Lung (tissue), 12 donors: ENCODE data around the gene BRAT1. TPM values are rescaled to one million over a fixed set of nuclear protein-coding genes. Genes with fewer than 3 reads are reported as not detected.

Experiments used
- ATAC-seq: fragments of 200-7000 bp; cut with Tn5 transposase; one replicate; pipeline ENCODE4 v1.9.1; 2020; ENCODE audit warnings: moderate number of reproducible peaks; ENCODE audit not compliant: insufficient read depth, low FRiP score
- DNase-seq, 3 donors: peaks; one replicate each; pipeline ENCODE4 v3.0.0-alpha.2; 2013 to 2017
- H3K27ac ChIP-seq, 2 donors: one replicate each; pipeline ENCODE4 v1.5.1; 2013; ENCODE audit warnings: mild to moderate bottlenecking in 2 of 2, moderate library complexity in 2 of 2, control low read depth in 1 of 2, inconsistent platforms in 1 of 2, low read depth in 1 of 2, low read length in 1 of 2
- H3K27me3 ChIP-seq, 3 donors: one replicate each; pipeline ENCODE4 v1.5.1; 2013; ENCODE audit warnings: low read length in 2 of 3; ENCODE audit not compliant: control insufficient read depth in 3 of 3, insufficient read depth in 3 of 3
- H3K36me3 ChIP-seq, 4 donors: one replicate each; pipeline ENCODE4 v1.5.1; 2013; ENCODE audit warnings: low read length in 4 of 4, mild to moderate bottlenecking in 1 of 4, moderate library complexity in 1 of 4; ENCODE audit not compliant: control insufficient read depth in 4 of 4, insufficient read depth in 4 of 4
- H3K4me1 ChIP-seq, 5 donors: one replicate each; pipeline ENCODE4 v1.5.1; 2013; ENCODE audit warnings: low read length in 5 of 5, mild to moderate bottlenecking in 2 of 5, moderate library complexity in 1 of 5; ENCODE audit not compliant: control insufficient read depth in 5 of 5, insufficient read depth in 5 of 5
- H3K4me3 ChIP-seq: one replicate; pipeline ENCODE4 v1.5.1; 2013; ENCODE audit warnings: mild to moderate bottlenecking, control low read depth, moderate library complexity
- H3K9ac ChIP-seq, 2 donors: one replicate each; pipeline ENCODE4 v1.5.1; 2013; ENCODE audit warnings: low read length in 2 of 2, control low read depth in 1 of 2; ENCODE audit not compliant: insufficient read depth in 1 of 2
- H3K9me3 ChIP-seq, 4 donors: one replicate each; pipeline ENCODE4 v1.5.1; 2013; ENCODE audit warnings: low read length in 3 of 4, mild to moderate bottlenecking in 1 of 4, moderate library complexity in 1 of 4; ENCODE audit not compliant: control insufficient read depth in 4 of 4, insufficient read depth in 3 of 4
- CTCF ChIP-seq: IDR thresholded peaks from 2 replicates; pipeline ENCODE4 v1.5.1; 2012; ENCODE audit warnings: mild to moderate bottlenecking; ENCODE audit errors: control extremely low read depth, extremely low read depth
- WGBS, 2 donors: extraction: QIAGEN DNeasy Blood & Tissue Kit; methylation state at CpG; one replicate each; pipeline ENCODE4 v1.1.7; 2013; 5-methylcytosine and 5-hydroxymethylcytosine counted together
- polyA plus RNA-seq, 2 donors: library from polyadenylated mRNA; stranded (reverse); fragments of 200-250 nt; gene quantifications; one replicate each; pipeline ENCODE4 v1.2.1, GENCODE V29; 2013
- total RNA-seq, 2 donors: library from RNA; depleted of rRNA in 1 of 2; stranded (reverse); fragments of >200 nt in 1 of 2; gene quantifications; one replicate each; pipeline ENCODE4 v1.2.1, GENCODE V29; 2014 to 2021
- donor health status: control.
- donor health status: control.
- donor health status: Bipolar disorder and iron deficiency.
- donor health status: healthy.
- donor health status: DM: yes; HTN: yes; CAD: no.

Gene BRAT1
- total and polyA plus RNA-seq, 4 donors = 23.2 to 30.4 (median 29.1) TPM

- ATAC-seq (no peak), DNase-seq (no peak)
- Histone ChIP-seq H3K9ac (no peak overlapping the region), H3K27me3 (no peaks in the 10 kb centered on the region), H3K4me3 (no peak overlapping the region), H3K9me3 (peaks cover 0 to 4% (median 0%) of the 10 kb centered on the region in 4 donors), H3K4me1 (no peaks in the 10 kb centered on the region), H3K36me3 (peaks cover 2 to 34% (median 14%) of the 10 kb centered on the region in 4 donors), H3K27ac (no peak overlapping the region)
- TF ChIP-seq CTCF = no peak
- 92 to 95% methylated on average over 9 of the region's 9 CpGs for WGBS, 2 donors
Measured at GRCh38 chr7:2587134-2587533, 31.8 kb upstream of the BRAT1 start.

- Histone ChIP-seq H3K9ac (no peak overlapping the region), H3K4me3 (no peak overlapping the region), H3K27me3 (no peaks in the 10 kb centered on the region), H3K4me1 (no peaks in the 10 kb centered on the region), H3K36me3 (peaks cover 2 to 34% (median 14%) of the 10 kb centered on the region in 4 donors), H3K27ac (no peak overlapping the region), H3K9me3 (peaks cover 0 to 4% (median 0%) of the 10 kb centered on the region in 4 donors)
- TF ChIP-seq CTCF = no peak
- DNase-seq = no peak
- 94 to 96% methylated on average over 24 of the region's 24 CpGs for WGBS, 2 donors
- no peak for ATAC-seq
Measured at GRCh38 chr7:2586326-2587020, 31.1 kb upstream of the BRAT1 start.

DNA sequence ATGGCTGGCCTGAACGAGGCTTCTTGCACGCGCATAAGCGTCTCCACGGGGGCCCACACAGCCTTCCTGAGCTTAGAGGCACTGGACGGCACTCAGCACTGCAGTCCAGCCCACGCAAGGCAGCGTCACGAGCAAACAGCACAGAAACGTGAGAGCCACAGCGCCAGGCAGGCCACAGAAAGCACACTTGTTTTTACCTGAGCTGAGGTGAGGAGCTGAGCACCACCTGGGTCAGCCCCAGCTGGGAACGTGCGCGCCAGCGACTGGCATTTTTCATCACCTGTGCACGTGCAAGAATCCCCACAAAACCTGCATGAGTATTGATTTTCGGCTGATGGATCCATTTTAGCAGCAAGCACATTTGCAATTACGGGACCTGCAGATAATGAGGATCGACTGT lies 30.1 kb upstream of the BRAT1 start:
- WGBS, 2 donors = 89 to 90% methylated on average over 19 of the region's 19 CpGs
- no peak for ATAC-seq
- Histone ChIP-seq H3K27ac (no peak overlapping the region), H3K27me3 (no peaks in the 10 kb centered on the region), H3K36me3 (peaks cover 2 to 28% (median 12%) of the 10 kb centered on the region in 4 donors), H3K4me1 (no peaks in the 10 kb centered on the region), H3K4me3 (no peak overlapping the region), H3K9ac (no peak overlapping the region), H3K9me3 (peaks cover 0 to 4% (median 0%) of the 10 kb centered on the region in 4 donors)
- DNase-seq = no peak
- TF ChIP-seq CTCF = no peak
